ENCODE measurements around the gene FRMD4B. TPM values are rescaled to one million over a fixed set of nuclear protein-coding genes. Genes with fewer than 3 reads are reported as not detected.

FRMD4B gene
- total and polyA plus RNA-seq, 9 donors = 4.2 to 42.0 (median 16.3) TPM

- Histone ChIP-seq H3K9me3 (no peaks in the 10 kb centered on the region), H3K27ac (no peak overlapping the region), H3K4me1 (ENCODE audit: insufficient read depth) (no peaks in the 10 kb centered on the region), H3K4me3 (no peak overlapping the region), H3K27me3 (no peaks in the 10 kb centered on the region), H3K36me3 (no peaks in the 10 kb centered on the region)
- intact Hi-C loops (cut with DNase I) = loop anchor here in 1 of 4 donors (5.0 kb wide), 1 partner anchor 611 kb away; no protein-coding TSS in a partner anchor
- 69 to 73% (median 72%) methylated on average over 10 of the region's 10 CpGs for WGBS, 3 donors
- no peak for DNase-seq
- no peak for TF ChIP-seq EP300 (IDR thresholded peaks at IDR 0.05)
- no peak for TF ChIP-seq CTCF (IDR thresholded peaks at IDR 0.05)
- no peak for TF ChIP-seq POLR2A (IDR thresholded peaks at IDR 0.05)
Observed at GRCh38 chr3:69201658-69202057, 184.2 kb downstream of the FRMD4B start.

GRCh38 chr3:69200384-69201068 lies 185.4 kb downstream of the FRMD4B start:
- Histone ChIP-seq H3K9me3 (no peaks in the 10 kb centered on the region), H3K27me3 (no peaks in the 10 kb centered on the region), H3K27ac (peak overlapping the region in 1 of 2 donors; percentile 11), H3K36me3 (no peaks in the 10 kb centered on the region), H3K4me1 (ENCODE audit: insufficient read depth) (no peaks in the 10 kb centered on the region), H3K4me3 (peak overlapping the region; percentile 15)
- peak in 3 of 5 donors; percentile 21 to 41 (median 37) for DNase-seq
- intact Hi-C loops (cut with DNase I) = loop anchor here in 1 of 4 donors (5.0 kb wide), 1 partner anchor 612 kb away; no protein-coding TSS in a partner anchor
- no peak for TF ChIP-seq EP300 (IDR thresholded peaks at IDR 0.05)
- TF ChIP-seq CTCF (IDR thresholded peaks at IDR 0.05) = no peak
- no peak for TF ChIP-seq POLR2A (IDR thresholded peaks at IDR 0.05)
- 17 to 24% (median 20%) methylated on average over 10 of the region's 10 CpGs for WGBS, 3 donors

GRCh38 chr3:69199942-69200341 lies 185.9 kb downstream of the FRMD4B start:
- no peaks in the 10 kb centered on the region for H3K36me3 ChIP-seq
- no peaks in the 10 kb centered on the region for H3K4me1 ChIP-seq (ENCODE audit: insufficient read depth)
- peak overlapping the region in 1 of 2 donors; percentile 11 for H3K27ac ChIP-seq
- peak overlapping the region; percentile 15 for H3K4me3 ChIP-seq
- 55 to 60% (median 56%) methylated on average over 6 of the region's 6 CpGs for WGBS, 3 donors
- intact Hi-C loops (cut with DNase I) = loop anchor here in 2 of 4 donors (5.0 to 10.0 kb wide), 2 partner anchors 95 to 612 kb away; no protein-coding TSS in a partner anchor
- DNase-seq = no peak
- no peaks in the 10 kb centered on the region for H3K27me3 ChIP-seq
- TF ChIP-seq EP300 (IDR thresholded peaks at IDR 0.05) (no peak), CTCF (IDR thresholded peaks at IDR 0.05) (no peak), POLR2A (IDR thresholded peaks at IDR 0.05) (no peak)
- no peaks in the 10 kb centered on the region for H3K9me3 ChIP-seq

- WGBS, 3 donors = 91 to 97% (median 95%) methylated on average over 8 of the region's 8 CpGs
- intact Hi-C loops (cut with DNase I) = loop anchor here in 1 of 4 donors (10.0 kb wide), 1 partner anchor 97 kb away; no protein-coding TSS in a partner anchor
- no peaks in the 10 kb centered on the region for H3K9me3 ChIP-seq
- no peaks in the 10 kb centered on the region for H3K36me3 ChIP-seq
- H3K27me3 ChIP-seq = no peaks in the 10 kb centered on the region
- H3K4me1 ChIP-seq (ENCODE audit: insufficient read depth) = no peaks in the 10 kb centered on the region
- DNase-seq = no peak
- no peak overlapping the region for H3K4me3 ChIP-seq
- H3K27ac ChIP-seq = no peak overlapping the region
- TF ChIP-seq CTCF (IDR thresholded peaks at IDR 0.05) (no peak), EP300 (IDR thresholded peaks at IDR 0.05) (no peak), POLR2A (IDR thresholded peaks at IDR 0.05) (no peak)
Observed at GRCh38 chr3:69197922-69198530, 187.9 kb downstream of the FRMD4B start.

Measured in ovary (tissue), 9 donors.